Sigmoid colon (tissue), 3 donors: Measurements from ENCODE around the gene SLC12A5.

Source experiments
- POLR2A ChIP-seq, 2 donors: fragments of 450-650 bp; IDR thresholded peaks; one replicate each; pipeline ENCODE4 v1.6.1; 2016; ENCODE audit warnings: antibody characterized with exemption in 2 of 2, mild to moderate bottlenecking in 2 of 2, moderate library complexity in 2 of 2
- TF ChIP-seq, protein P1 (sequence below), 4 experiments: fragments of 450-650 bp in 3 of 4; fragments of 200-600 bp in 1 of 4; IDR thresholded peaks; one replicate each; pipeline ENCODE4 v1.5.1; 2016 to 2019; ENCODE audit warnings: antibody characterized with exemption in 4 of 4, mild to moderate bottlenecking in 3 of 4, moderate library complexity in 2 of 4

GRCh38 chr20:46022411-46023147, 6.4 kb upstream of the SLC12A5 start:
- TF ChIP-seq POLR2A (IDR thresholded peaks at IDR 0.05) = no peak
- TF ChIP-seq, protein P1, sequence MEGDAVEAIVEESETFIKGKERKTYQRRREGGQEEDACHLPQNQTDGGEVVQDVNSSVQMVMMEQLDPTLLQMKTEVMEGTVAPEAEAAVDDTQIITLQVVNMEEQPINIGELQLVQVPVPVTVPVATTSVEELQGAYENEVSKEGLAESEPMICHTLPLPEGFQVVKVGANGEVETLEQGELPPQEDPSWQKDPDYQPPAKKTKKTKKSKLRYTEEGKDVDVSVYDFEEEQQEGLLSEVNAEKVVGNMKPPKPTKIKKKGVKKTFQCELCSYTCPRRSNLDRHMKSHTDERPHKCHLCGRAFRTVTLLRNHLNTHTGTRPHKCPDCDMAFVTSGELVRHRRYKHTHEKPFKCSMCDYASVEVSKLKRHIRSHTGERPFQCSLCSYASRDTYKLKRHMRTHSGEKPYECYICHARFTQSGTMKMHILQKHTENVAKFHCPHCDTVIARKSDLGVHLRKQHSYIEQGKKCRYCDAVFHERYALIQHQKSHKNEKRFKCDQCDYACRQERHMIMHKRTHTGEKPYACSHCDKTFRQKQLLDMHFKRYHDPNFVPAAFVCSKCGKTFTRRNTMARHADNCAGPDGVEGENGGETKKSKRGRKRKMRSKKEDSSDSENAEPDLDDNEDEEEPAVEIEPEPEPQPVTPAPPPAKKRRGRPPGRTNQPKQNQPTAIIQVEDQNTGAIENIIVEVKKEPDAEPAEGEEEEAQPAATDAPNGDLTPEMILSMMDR (IDR thresholded peaks at IDR 0.05) = peak; percentile 57 to 84 (median 79)
